LNCAP (cell line): ENCODE data around the gene FAM177B.

Experiments used
- CTCF ChIP-seq: fragments of 450-650 bp; IDR thresholded peaks from 2 replicates; pipeline ENCODE4 v1.5.1; 2017; ENCODE audit warnings: mild to moderate bottlenecking

FAM177B gene

GRCh38 chr1:222730866-222731265 lies 6.1 kb upstream of the FAM177B start:
- no peak for TF ChIP-seq CTCF

GRCh38 chr1:222732216-222733159 lies 4.5 kb upstream of the FAM177B start:
- no peak for TF ChIP-seq CTCF

- no peak for TF ChIP-seq CTCF
These were observed 2.3 kb upstream of the FAM177B start for GRCh38 chr1:222734740-222735139.

- no peak for TF ChIP-seq CTCF
These were observed 532 bp upstream of the FAM177B start for GRCh38 chr1:222736470-222736869.

GRCh38 chr1:222739465-222739864 lies 2.5 kb downstream of the FAM177B start:
- TF ChIP-seq CTCF, result no peak

GRCh38 chr1:222739929-222740328 lies 2.9 kb downstream of the FAM177B start:
- no peak for TF ChIP-seq CTCF

GRCh38 chr1:222749927-222750326 lies 12.9 kb downstream of the FAM177B start:
- no peak for TF ChIP-seq CTCF

GRCh38 chr1:222750651-222751050 lies 13.6 kb downstream of the FAM177B start:
- no peak for TF ChIP-seq CTCF
